Measurements from ENCODE around the gene ADSL. TPM values are rescaled to one million over a fixed set of nuclear protein-coding genes. Genes with fewer than 3 reads are reported as not detected.

Gene ADSL
- total RNA-seq, 3 donors from 2014 or later: 34.0 to 48.1 (median 42.8) TPM

DNA sequence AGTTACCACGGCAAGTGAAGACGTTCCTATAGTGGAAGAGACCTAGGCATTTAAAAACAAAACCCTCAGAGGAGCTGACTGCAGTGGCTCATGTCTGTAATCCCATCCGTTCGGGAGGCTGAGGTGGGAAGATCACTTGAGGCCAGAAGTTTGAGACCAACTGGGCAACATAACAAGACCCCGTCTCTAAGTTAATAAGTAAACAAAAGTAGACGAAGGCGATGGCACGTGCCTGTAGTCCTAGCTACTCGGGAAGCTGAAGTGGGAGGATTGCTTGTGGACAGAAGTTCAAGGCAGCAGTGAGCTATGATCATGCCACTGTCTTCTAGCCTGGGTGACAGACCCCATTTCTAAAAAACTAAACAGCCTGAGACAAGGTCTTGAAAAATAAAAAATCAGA, 3.8 kb upstream of the ADSL start:
- Histone ChIP-seq H3K4me1 (ENCODE audit: low read depth) (peaks cover 25% of the 10 kb centered on the region), H3K9me3 (no peaks in the 10 kb centered on the region), H3K36me3 (ENCODE audit: low read depth) (no peaks in the 10 kb centered on the region), H3K4me3 (no peak overlapping the region)
- DNase-seq (no peak), ATAC-seq (no peak)
- TF ChIP-seq, protein P1, sequence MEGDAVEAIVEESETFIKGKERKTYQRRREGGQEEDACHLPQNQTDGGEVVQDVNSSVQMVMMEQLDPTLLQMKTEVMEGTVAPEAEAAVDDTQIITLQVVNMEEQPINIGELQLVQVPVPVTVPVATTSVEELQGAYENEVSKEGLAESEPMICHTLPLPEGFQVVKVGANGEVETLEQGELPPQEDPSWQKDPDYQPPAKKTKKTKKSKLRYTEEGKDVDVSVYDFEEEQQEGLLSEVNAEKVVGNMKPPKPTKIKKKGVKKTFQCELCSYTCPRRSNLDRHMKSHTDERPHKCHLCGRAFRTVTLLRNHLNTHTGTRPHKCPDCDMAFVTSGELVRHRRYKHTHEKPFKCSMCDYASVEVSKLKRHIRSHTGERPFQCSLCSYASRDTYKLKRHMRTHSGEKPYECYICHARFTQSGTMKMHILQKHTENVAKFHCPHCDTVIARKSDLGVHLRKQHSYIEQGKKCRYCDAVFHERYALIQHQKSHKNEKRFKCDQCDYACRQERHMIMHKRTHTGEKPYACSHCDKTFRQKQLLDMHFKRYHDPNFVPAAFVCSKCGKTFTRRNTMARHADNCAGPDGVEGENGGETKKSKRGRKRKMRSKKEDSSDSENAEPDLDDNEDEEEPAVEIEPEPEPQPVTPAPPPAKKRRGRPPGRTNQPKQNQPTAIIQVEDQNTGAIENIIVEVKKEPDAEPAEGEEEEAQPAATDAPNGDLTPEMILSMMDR (IDR thresholded peaks at IDR 0.05): no peak
- intact Hi-C loops (cut with DNase I, micrococcal nuclease): loop anchor here in 1 of 2 donors (10.0 kb wide), 2 partner anchors 298 to 808 kb away; partner anchors contain the start of gene RPS19BP1

DNA sequence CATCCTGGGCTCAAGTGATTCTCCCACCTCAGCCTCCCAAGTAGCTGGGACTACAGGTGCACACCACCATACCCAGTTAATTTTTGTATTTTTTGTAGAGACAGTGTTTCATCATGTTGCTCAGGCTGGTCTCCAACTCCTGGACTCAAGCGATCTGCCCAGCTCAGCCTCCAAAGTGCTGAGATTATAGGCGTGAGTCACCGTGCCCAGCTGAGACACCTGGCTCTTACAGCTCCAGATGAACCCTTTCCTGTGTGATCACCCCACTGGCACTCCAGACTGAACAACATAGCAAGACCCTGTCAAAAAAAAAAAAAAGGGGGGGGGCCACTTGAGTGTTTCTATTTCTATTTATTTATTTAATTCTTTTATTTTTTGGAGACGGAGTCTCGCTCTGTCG, 1.0 kb upstream of the ADSL start:
- DNase-seq (peak in 2 of 3 donors; percentile 31 to 57), ATAC-seq (peak; percentile 33)
- no peaks in the 10 kb centered on the region for H3K36me3 ChIP-seq (ENCODE audit: low read depth)
- TF ChIP-seq, protein P1 (IDR thresholded peaks at IDR 0.05): no peak
- no peaks in the 10 kb centered on the region for H3K9me3 ChIP-seq
- peaks cover 29% of the 10 kb centered on the region for H3K4me1 ChIP-seq (ENCODE audit: low read depth)
- no peak overlapping the region for H3K4me3 ChIP-seq
- intact Hi-C loops (cut with DNase I, micrococcal nuclease): loop anchor here in 1 of 2 donors (10.0 kb wide), 2 partner anchors 300 to 810 kb away; partner anchors contain the start of gene RPS19BP1

DNA sequence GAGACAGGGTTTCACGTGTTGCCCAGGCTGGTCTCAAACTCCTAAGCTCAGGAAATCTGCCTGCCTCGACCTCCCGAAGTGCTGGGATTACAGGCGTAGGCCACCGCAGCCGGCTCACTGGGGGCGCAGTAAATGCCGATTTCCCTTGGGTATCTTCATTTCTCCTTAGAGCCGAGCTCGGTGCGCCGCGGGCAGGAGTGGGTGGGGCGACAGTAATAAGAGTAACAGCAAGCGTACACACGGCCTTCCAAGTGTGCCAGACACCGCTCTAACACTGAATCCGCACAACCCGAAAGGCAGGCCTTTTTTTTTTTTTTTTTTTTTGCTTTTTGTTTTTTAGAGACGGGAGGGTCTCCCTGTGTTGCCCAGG, 500 bp upstream of the ADSL start:
- peak overlapping the region; percentile 56 for H3K4me3 ChIP-seq
- TF ChIP-seq, protein P1 (IDR thresholded peaks at IDR 0.05): no peak

DNA sequence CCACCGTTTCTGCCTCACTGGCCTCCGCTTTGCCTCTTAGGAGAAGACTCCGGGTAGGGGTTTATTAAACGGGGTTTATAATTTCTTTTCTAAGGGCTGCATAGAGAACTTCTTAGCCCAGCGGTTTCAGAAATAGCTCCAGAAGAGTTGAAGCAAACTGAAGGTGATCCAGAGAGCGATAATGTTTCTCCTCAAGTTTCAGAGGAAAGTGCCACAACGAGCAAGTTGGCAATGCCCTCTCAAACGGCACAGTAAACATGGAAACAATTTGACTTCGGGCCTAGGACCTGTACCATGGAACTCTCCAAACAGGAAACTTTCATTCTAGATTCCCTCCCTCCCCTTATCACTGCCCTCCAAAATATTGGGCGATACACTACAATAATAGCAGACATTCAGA, 1.0 kb downstream of the ADSL start:
- peaks cover 22% of the 10 kb centered on the region for H3K4me1 ChIP-seq (ENCODE audit: low read depth)
- no peak for ATAC-seq
- no peaks in the 10 kb centered on the region for H3K36me3 ChIP-seq (ENCODE audit: low read depth)
- H3K4me3 ChIP-seq: no peak overlapping the region
- H3K9me3 ChIP-seq: no peaks in the 10 kb centered on the region
- intact Hi-C loops (cut with DNase I, micrococcal nuclease): loop anchor here in 1 of 2 donors (10.0 kb wide), 2 partner anchors 302 to 812 kb away; partner anchors contain the start of gene RPS19BP1
- DNase-seq: no peak
- TF ChIP-seq, protein P1 (IDR thresholded peaks at IDR 0.05): no peak

More for the DNA sequence above, 500 bp upstream of the ADSL start:
- DNase-seq: peak; percentile 67 to 81 (median 78)
- no peaks in the 10 kb centered on the region for H3K36me3 ChIP-seq (ENCODE audit: low read depth)
- intact Hi-C loops (cut with DNase I, micrococcal nuclease): loop anchor here in 1 of 2 donors (10.0 kb wide), 2 partner anchors 301 to 811 kb away; partner anchors contain the start of gene RPS19BP1
- peak; percentile 62 for ATAC-seq
- peaks cover 24% of the 10 kb centered on the region for H3K4me1 ChIP-seq (ENCODE audit: low read depth)
- H3K9me3 ChIP-seq: no peaks in the 10 kb centered on the region

DNA sequence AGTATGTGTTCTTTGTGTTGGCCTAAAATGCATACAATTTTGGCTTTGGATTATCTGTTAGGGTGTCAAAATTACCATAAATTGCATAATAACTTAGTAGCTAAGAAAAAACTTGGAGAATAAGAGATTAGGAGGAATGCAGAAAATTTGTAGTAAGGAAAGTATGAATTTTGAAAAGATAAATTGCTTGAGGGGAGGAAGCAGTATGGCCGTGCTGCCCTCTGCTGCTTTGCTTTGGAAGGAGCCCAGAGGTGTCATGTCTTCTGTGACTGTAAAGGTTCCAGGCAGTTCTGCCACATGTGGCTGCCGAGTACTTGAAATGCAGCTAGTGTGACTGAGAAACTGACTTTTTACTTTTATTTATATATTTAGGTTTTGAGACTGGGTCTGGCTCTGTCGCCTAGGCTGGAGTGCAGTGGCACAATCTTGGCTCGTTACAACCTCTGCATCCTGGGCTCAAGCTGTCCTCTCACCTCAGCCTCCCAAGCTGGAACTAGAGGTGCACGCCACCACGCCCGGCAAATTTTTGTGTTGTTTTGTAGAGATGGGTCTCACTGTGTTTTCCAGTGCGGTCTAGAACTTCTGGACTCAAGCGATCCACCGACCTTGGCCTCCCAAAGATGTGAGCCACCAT, 1.8 kb downstream of the ADSL start:
- H3K4me3 ChIP-seq: no peak overlapping the region
- TF ChIP-seq, protein P1 (IDR thresholded peaks at IDR 0.05): peak; percentile 59
- DNase-seq (peak in 2 of 3 donors; percentile 67 to 79), ATAC-seq (peak; percentile 35)
- intact Hi-C loops (cut with DNase I, micrococcal nuclease): loop anchor here in 1 of 2 donors (10.0 kb wide), 2 partner anchors 303 to 813 kb away; partner anchors contain the start of gene RPS19BP1
- no peaks in the 10 kb centered on the region for H3K36me3 ChIP-seq (ENCODE audit: low read depth)
- H3K4me1 ChIP-seq (ENCODE audit: low read depth): peaks cover 22% of the 10 kb centered on the region
- no peaks in the 10 kb centered on the region for H3K9me3 ChIP-seq

All from mucosa of descending colon (tissue), 3 donors.